ENCODE data around the gene SLC38A8.
A peak's percentile ranks its signal among the peaks of the same experiment; 100 is the strongest.

SLC38A8 gene

GRCh38 chr16:83969771-83970429 is 72.7 kb downstream of the SLC38A8 start:
- no peak for DNase-seq (ENCODE audit: low read depth, low spot score)

DNA sequence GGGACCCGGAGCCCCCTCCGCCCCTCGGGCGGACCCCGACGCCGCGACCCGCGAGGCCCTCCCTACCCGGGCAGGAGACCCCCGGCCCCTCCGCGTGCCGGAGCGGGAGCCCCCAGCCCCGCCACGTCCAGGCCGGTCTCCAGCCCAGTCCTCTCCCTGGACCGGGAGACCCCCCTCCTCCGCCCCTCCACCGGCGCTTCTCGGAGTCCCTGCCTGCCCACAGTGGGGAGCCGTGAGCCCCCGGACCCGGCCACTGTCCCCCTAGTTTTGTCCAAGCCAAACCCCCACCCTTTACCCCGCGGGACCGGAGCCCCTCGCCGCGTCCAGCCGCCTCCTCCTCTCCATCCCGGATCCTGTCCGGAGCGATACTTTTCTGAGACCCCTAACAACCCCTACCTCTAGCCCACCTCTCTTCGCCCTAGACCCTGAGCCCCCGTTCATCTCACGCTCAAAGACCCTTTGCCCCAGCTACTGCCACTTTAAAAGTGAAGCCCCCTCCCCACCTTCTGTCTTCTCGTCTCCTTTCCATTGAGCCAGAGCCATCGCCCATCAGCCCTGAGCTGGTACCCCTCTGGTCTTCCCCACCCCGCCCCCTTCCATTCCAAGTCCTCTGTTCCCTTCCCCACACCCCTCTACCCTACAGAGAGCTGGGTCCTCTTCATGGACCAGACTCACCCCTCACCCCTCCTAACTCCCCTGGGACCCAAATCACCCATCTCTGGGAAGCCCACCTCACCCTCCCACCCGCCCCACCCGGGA is 73.5 kb downstream of the SLC38A8 start:
- DNase-seq (ENCODE audit: low read depth, low spot score) = no peak

DNA sequence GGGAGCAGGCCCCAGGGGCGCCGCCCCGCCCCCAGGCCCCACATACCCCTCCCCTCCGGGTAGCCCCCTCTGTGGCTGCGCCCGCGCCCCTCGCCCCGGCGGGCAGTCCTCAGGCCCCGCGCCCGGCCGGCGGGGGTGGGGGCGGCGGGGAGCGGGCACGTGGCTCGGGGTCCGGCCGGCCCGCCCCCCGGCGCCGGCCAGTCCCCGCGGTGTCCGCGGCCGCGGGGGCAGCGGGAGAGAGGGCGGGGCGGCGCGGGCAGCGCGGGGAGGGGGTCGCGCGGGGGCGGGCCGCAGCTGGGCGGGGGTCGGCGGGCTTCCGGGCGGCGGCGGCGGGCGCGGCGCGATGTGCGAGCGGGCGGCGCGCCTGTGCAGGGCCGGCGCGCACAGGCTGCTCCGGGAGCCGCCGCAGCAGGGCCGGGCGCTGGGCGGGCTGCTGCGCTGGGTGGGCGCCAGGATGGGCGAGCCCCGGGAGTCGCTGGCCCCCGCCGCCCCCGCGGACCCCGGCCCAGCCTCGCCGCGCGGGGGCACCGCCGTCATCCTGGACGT is 74.2 kb downstream of the SLC38A8 start:
- no peak for DNase-seq (ENCODE audit: low read depth, low spot score)

DNA sequence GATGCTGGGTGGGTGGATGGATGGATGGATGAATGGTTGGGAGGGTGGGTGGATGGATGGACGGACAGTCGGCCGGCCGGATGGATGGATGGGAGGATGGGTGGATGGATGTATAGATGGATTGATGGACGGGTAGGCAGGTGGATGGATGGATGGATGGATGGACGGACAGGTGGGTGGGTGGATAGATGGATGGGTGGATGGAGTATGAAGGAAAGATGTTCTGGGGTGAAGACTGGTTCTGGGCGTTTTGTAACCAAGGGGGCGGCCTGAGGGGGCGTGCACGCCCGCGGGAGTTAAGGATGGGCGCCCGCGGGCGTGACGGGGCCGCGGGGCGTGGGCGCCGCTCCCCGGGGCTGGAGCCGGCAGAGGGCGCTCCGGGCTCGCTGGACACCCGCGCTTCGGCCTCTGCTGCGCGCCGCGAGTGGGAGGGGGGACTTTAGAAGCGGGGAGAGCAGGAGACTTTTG is 74.7 kb downstream of the SLC38A8 start, which contains the start of gene NECAB2:
Gene NECAB2 (plus strand): TSS at position 407 of the 468 bp plus-strand sequence. CDS start 405 bp downstream, outside the sequence.
- no peak for DNase-seq (ENCODE audit: low read depth, low spot score)

DNA sequence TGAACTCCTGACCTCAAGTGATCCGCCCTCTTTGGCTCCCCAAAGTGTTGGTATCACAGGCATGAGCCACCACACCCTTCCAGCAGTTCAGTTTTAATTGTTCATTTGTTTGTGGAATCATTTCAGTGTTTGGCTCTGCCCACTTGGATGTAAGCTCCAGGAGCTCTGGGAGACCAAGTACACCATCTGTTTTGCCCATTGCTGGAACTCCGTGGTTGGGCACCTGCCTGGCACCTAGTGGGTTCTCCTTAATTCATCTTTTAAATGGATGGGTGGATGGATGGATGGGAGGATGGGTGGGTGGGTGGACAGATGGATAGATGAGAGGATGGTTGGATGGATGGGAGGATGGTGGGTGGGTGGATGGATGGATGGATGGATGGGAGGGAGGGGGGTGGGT is 75.5 kb downstream of the SLC38A8 start:
- DNase-seq (ENCODE audit: low read depth, low spot score) = no peak

- peak; percentile 40 for DNase-seq (ENCODE audit: low read depth, low spot score)
Observed at GRCh38 chr16:83966153-83966696, 76.4 kb downstream of the SLC38A8 start.

DNA sequence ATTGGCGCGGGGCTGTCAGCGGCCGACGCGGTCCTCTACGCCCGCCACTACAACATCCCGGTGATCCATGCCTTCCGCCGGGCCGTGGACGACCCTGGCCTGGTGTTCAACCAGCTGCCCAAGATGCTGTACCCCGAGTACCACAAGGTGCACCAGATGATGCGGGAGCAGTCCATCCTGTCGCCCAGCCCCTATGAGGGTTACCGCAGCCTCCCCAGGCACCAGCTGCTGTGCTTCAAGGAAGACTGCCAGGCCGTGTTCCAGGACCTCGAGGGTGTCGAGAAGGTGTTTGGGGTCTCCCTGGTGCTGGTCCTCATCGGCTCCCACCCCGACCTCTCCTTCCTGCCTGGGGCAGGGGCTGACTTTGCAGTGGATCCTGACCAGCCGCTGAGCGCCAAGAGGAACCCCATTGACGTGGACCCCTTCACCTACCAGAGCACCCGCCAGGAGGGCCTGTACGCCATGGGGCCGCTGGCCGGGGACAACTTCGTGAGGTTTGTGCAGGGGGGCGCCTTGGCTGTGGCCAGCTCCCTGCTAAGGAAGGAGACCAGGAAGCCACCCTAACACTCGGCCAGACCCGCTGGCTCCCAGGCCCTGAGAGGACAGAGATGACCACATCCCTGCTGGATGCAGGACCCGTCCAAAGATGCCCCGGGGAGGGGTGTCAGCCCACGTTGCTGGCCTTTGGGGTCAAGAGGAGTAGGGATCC is 77.0 kb downstream of the SLC38A8 start:
- DNase-seq (ENCODE audit: low read depth, low spot score) = no peak

GRCh38 chr16:83964684-83965443 is 77.7 kb downstream of the SLC38A8 start:
- DNase-seq (ENCODE audit: low read depth, low spot score) = no peak

DNA sequence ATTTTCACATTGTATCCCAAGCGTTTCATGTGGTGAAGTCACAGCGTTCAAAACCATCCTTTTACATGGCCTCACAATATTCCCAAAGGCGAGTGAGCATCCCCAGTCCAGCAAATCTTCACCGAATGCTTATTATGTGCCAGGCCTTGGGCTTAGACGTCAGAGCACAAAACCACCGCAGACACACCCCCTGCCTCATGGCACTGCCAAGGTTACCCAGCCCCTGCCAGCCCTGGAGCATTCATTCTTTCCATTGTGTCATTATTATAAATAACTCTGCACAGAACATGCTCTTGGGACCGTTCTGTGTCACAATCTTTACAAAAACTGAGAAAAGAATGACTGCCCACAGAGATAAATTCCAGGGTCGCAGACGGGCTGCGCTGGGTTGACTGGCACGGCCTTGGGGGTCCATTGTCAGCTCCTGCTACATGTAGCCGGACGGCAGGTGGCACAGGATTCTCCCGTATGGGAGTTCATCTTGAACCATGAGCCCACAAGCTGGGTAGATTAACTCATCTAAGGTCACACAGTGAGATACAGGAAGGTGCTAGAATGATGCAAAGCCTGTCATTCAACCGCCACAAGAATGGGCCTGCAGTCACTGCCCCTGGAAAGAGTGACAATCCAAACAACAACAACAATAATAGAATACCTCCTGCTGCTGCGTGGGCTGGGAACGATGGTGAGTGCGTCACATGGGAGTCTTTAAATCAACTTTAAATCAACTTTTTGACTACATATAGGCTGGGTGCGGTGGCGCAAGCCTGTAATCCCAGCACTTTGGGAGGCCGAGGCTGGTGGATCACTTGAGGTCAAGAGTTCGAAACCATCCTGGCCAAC is 79.1 kb downstream of the SLC38A8 start:
- no peak for DNase-seq (ENCODE audit: low read depth, low spot score)

GRCh38 chr16:83961591-83961990 is 81.0 kb downstream of the SLC38A8 start:
- no peak for DNase-seq (ENCODE audit: low read depth, low spot score)

DNA sequence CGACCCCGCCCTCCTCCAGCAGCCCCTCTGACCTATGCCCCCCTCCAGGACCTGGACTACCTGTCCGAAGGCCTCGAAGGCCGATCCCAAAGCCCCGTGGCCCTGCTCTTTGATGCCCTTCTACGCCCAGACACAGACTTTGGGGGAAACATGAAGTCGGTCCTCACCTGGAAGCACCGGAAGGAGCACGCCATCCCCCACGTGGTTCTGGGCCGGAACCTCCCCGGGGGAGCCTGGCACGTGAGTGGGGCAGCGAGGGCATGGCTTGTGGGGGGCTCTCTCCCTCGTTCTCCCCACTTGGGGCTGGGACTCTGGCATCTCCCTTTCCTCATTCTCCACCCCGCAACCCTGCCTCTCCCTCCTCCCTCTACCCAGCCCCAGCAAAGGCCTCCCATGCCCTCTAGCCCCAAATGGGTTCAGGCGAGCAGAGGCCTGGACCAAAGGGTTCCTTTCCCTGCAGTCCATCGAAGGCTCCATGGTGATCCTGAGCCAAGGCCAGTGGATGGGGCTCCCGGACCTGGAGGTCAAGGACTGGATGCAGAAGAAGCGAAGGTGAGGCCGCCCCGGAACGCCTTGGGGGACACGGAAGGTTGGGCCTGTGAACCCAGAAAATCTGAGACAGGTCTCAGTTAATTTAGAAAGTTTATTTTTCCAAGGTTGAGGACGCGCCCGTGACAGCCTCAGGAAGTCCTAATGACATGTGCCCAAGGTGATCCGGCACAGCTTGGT is 81.9 kb downstream of the SLC38A8 start:
- no peak for DNase-seq (ENCODE audit: low read depth, low spot score)

All from ELF-1 (cell line).